HG03175 (cell line): ENCODE data around the gene NUP210.
"Not testable (repeated sequence)": the region's sequence is repeated elsewhere in the genome, so short reads cannot be mapped to it uniquely, and the experiment has no call there.

Source experiments
- ATAC-seq: cut with Tn5 transposase; IDR thresholded peaks from one replicate; pipeline ENCODE4 v1.9.1; 2021; ENCODE audit warnings: mild to moderate bottlenecking, moderate library complexity; ENCODE audit not compliant: unreplicated experiment

NUP210 gene

DNA sequence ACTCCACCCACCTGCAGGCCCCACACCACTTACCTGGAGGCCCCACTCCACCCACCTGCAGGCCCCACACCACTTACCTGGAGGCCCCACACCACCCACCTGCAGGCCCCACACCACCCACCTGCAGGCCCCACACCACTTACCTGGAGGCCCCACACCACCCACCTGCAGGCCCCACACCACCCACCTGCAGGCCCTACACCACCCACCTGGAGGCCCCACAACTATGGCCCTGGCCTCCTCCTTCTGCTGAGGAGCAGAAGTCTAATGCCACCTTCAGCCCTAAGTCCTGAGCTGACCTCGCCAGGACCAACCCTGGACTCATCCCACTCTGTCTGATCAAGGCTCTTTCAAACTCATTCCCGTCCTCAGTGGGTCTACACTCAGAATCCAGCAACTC, 42.4 kb downstream of the NUP210 start:
- not testable (repeated sequence) for ATAC-seq

DNA sequence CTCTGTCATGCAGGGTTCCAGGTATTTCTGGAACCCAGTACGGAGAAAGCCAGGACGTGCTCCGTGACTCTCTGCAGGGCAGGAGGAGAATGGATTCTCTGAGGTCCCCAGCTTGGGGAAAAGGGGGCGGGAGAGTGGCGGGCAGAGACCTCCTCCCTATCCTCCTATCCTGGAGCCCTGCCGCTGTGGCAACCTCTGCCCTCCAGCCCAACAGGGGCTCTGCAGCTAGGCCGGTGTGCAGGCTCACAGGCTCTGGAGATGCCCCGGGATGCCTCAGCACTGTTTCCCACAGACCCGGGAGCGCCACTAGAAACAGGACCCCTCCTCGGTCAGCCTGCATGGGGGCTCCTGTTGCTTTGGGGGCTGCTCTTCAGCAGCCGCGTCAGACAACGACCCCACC, 43.1 kb downstream of the NUP210 start:
- ATAC-seq = no peak

DNA sequence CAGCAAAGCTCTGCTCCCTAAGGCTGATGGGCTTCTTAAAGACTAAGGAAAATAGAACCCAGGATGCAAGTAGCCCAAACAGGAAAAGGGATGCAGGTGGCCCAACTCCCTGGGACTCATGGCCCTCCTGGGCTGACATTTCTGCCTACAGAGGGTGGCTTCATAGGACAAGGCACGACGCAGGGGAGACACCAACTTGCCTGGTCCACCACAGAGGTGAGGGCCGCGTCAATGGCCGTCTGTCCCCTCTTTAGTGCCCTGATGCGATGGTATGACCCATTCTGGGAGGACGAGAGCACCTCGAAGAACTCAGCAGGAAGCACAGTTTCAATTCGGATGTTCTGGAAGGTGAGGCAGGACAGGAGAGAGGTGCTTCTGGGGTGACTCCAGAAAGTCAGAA, 44.0 kb downstream of the NUP210 start:
- ATAC-seq = no peak

DNA sequence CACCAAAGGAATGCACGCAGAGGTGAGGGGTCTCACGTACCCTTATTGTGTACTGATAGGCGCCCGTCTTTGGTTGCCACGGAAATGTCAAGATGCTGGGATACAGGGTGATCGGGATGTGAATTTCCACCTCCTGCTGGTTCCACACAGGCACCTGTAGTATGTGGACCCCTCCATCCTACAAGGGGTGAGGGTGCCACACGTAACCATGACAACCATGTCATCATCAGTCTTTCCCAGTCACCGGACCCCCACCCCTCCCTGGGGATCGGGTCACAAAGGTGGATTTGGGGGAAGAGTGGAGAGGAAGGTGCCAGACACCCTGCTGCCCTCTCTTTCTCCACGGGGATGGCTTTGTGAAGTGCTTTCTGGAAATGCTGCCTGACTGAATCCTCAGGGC, 44.7 kb downstream of the NUP210 start:
- no peak for ATAC-seq

DNA sequence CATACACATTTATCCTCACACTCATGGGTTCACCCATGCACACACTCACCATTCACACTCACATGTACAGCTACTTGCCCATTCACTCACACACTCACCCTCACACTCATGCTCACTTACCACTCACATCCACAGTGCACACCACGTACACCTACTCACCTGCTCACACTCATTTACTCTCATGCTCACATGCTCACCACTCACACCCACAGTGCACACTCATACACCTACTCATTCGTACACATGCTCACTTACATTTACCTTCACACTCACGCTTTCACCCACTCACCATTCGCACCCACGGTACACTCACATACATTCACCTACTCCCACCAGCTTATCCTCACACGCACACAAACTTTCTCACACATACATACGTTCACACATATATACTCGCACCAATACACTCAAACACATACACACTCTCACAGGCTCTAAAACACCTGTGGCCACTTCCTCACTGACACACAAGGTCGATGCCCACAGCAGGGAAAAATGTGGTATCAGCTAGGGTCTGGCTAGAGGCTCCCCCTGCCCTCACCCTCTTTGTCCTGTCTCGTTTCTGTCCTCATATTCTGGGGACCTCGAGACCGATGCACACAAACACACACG, 46.0 kb downstream of the NUP210 start:
- no peak for ATAC-seq

DNA sequence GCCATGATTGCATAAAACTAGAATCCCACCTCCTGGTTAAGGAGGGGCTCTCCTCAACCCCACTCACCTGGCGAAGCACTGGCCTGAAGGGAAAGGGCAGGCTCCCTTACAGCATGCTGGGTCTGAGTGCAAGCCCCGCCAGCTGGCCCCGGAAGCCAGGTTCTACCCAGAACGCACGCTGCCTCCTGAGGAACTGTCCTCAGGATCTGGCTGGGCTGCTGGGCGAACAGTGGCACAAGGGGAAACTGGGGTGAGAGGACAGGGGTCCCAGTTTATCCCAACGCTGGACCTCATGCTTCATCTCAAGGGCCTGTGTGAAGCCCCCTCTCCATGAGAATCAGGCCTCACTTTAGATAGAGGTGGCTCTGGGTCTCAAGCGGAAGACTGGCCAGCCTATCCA, 47.5 kb downstream of the NUP210 start:
- ATAC-seq = no peak

DNA sequence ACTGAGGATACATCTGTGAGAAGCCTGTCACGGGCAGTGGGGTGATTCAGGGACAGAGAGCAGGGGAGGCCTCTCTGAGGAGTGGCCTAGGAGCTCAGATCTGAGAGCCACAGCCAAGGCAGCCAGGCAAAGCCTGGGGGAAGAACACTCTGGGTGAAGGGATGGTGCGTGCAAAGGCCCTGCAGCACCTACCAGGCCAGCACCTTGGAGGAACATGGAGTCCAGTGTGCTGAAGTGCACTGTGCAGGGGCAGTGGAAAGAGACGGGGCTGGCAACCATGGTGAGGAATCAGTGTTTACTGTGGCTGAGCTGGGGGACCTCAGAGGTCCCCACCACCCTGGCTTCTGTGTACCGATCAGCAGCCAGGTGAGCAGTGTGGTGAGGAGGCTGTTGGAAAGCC, 48.0 kb downstream of the NUP210 start:
- no peak for ATAC-seq

DNA sequence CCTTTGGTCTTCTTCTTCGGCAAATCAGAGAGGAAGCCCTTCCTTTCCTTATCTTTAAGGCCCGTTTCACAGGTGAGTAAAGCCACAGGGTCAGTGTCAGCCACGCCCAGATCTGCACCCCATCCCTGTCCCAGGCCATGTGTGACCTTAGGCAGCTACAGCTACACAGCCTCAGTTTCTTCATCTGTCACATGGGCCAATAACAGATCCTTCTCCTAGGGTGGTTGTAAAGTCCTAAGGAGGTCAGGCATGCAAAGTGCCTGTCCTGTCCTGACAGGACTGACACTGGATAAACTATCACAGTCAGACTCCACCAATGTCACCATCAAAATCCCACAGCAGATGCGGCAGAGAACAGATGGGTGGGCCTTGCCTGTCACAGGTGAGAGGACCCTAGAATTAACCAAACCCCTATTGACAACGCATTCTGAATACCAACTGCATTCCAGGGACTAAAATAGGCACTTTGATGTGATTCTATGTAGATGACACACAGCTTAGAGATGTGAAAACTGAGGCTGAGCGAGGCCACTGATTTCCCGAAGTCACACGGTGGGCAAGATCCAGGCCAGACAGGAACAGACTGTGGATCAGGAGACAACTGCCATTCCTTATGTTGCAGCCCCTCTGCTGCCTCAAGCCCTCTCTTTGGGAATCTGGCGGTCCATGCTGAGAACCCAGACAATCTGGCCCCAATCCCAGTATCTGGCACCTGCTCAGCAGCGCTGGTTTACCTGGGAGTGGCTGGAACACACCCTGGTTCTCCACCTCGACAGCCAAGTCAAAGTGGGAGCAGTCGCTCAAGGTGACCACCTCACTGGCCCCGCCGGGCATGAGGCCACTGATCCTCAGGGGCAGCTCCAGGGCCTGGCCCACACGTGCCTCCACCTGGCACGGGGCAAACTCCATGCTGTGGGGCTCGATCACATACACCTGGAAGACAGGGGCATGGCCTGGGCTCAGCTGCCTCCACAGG, 48.7 kb downstream of the NUP210 start:
- ATAC-seq = no peak

DNA sequence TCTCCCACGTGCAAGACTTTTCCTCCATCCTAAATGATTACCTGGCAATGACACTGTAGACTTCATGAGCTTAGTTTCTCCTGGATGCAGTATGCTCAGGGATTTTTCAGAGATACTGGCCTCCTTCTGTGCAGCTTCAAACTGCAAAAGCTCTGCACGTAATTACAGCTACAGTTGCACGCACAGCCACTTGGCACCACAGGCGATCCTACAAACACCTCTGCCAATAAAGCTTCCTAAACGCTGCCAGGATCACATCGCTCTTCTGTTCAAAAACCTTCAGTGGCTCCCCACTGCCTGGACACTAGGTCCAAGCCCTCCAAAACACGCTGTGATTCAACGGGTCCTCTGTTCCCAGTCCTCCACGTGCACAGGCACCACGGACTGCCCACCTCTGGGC, 49.5 kb downstream of the NUP210 start:
- no peak for ATAC-seq

DNA sequence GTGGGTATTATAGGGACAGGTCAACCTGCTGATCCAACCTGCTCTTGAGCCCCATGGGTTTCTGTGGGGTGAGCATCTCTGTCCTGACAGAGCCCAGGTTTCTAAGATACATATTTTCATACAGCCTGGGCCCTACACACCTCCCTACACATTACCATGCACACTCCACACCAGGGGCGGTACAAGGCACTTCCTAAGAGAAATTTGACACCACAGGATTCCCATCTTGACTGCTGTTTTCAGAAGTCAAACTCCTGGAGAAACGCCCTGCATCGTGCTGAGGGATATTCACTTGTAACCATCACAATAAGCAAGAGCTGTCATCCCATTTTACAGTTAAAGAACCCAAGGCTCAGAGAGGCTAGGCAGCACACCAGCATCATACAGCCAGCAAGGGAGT, 50.1 kb downstream of the NUP210 start:
- ATAC-seq = no peak

DNA sequence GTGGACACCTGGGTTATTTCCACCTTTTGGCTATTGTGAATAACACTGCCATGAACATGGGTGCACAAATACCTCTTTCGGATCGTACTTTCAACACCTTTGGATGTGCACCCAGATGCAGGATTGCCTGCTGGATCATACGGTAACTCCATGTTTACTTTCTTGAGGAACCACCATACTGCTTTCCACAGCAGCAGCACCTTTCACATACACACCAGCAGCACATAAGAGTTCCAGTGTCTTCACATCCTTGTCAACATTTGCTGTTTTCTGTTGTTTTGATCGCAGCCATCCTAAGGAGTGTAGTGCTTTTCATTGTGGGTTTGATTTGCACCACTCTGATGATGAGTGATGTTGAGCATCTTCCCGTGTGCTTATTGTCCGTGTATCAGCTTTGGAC, 51.3 kb downstream of the NUP210 start:
- ATAC-seq = no peak

DNA sequence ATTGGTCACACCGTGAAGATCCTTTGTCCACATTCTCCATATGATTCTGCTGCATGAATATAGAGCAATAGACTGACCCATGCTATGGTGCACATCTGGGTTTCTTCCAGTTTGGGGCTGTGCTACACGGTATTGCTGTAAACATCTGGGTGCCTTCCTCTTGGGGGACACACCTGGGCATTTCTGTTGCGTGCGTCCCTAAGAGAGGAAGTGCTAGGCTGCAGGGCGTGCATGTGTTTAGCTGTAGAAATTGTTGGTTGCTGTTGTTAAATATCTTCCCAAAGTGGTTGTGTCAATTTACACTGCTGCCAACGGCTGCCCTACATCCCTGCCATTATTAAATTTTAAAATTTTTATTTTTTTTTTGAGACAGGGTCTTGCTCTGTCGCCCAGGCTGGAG, 52.4 kb downstream of the NUP210 start:
- ATAC-seq = no peak

DNA sequence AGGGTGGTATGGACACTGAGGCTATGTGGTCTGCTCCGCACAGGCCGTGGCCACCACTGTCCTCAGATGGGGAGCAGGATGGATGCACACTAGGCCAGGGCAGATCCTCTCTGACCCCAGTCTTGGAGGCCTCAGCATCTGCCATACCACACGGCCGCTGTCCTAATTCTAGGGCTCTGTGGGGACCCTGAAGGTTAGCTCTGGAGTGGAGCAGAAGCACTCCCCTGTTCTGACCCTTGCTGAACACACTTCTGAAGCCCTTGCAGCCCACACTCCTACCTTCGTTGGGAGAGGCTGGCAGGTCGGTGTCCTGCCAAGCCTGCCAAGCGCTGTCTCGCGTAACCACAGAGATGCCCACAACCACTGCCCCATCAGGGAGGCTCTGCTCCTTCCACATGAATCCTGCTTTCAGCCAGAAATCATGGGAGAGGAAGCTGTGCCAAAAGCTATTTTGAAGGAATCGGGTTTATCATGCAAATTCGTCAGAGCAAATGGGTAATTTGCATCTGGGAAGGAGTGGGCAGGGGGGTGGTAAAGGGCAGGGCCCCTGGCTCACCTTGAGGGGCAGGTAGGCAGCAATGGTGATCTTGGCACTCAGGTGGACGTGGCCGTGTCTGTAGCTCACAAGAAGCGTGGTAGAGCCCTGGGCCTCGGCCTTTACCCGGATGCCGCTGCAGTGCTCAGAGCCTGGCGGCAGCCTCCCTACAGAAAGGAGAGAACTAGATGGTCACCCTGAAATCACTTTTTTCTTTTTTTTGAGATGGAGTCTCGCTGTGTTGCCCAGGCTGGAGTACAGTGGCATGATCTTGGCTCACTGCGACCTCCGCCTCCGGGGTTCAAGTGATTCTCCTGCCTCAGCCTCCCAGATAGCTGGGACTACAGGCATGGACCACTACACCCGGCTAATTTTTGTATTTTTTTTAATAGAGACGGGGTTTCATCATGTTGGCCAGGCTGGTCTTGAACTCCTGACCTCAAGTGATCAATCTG, 54.4 kb downstream of the NUP210 start:
- no peak for ATAC-seq

DNA sequence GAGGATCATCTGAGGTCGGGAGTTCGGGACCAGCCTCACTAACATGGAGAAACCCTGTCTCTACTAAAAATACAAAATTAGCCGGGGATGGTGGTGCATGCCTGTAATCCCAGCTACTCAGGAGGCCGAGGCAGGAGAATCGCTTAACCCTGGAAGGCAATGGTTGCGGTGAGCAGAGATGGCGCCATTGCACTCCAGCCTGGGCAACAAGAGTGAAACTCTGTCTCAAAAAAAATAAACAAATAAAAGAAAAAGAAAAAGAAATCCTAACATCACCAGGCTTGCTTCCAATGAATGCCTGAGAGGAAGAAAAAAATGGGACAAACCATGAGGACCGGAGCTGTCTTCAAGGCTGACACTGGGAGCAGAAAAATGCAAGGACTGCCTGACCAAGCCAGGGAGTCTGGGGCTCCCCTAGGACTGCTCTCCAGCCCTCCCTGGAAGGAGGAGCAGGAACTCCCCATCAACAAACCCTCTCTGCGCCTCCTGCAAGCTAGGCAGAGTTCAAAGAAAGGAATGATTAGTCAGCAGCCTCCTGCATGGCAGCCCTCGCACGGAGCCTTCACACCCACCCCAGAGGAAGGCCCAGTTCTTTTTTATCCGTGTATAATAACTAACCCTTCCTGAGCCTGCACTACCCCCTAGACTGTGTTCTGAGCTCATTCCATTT, 55.4 kb downstream of the NUP210 start:
- no peak for ATAC-seq

DNA sequence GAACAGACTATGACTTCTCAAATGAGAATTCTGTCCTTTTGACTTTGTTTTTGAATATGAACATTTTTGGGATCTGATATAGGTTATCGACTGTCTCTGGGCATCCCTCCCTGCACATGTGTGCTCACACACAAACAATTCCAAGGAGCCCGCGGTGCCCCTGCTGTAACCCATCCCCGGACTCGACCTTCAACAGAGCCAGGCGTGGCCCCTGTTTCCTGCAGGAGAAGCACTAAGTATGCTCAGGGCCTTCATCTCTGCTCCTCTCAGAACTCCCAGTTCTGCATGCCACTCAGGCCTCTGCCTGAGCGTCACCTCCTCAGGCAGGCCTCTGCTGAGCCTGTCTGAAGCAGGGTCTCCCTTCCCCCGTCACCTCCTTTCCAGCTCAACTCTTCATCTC, 57.6 kb downstream of the NUP210 start:
- ATAC-seq = no peak

DNA sequence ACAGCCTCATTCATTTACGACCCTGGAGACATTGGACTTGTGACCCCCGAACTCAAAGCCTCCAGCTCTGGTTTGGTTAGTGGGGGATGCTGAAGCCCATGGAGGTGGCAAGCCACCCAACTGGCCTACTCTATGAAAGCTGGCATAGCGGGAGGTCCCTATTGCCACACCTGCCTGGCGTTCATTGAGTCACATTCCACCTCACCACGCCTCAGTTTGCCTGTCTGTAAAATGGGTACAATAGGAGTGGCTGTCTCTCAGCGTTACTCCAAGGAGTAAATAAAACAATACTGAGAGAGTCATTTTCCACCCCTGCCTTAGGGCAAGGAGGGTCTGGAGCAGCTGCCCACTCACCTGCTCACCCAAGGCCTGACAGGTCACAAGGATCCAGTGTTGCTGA, 60.2 kb downstream of the NUP210 start:
- no peak for ATAC-seq

DNA sequence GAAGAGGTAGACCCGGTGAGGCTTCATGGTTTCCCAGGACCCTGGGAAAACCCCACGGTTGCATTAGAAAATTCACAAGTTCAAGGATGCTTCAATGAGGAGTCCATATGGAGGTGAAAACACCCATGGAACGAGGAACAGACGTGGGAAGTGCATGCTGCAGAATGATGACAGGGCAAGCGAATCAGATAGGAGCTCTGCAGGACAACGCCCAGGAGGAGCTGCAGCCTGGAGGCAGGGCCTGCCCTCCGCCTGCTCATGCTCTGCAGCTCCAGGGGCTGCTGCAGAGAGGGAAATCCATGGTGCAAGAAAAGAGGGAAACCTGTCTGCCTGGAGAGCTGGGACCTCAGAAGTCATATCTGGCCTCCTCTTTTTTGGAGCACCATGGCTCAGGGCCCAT, 61.5 kb downstream of the NUP210 start:
- ATAC-seq = no peak

DNA sequence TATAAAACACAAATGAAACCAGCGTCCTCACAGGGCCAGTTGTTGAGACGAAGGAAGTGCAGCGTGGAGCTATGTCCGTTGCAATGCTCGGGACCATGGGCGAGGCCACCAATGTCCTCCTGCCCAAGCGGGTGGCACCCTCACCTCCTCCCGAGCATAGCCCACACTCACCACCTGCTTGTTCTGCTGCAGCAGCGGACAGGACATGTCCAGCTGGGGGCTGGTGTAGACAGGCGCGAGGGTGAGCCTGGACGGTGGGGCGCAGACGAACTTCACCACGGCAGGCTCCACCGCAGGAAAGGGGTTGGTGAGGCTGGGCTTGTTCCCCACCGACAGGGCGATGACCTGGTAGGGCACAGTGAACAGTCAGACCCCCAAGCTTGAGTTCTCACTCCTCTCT, 62.1 kb downstream of the NUP210 start:
- no peak for ATAC-seq

DNA sequence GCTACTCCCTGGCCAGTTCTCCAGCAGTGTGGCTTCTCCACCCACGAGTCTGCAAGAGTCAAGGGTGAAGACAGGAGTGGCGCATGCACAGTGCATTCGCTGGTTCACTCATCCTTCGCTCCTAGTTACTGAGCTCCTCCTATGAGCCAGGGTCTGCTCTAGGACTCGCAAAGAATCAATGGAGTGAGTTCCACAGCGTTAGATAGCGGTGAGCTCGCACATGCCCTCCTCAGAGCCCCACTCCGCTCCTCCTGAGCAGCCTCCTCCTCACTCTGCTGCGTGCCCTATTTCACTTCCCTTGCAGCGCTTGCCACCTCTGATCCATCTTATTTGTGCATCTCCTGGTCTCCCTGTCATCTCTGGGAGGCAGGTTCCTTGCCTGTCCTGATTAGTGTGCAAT, 63.0 kb downstream of the NUP210 start:
- ATAC-seq = no peak

DNA sequence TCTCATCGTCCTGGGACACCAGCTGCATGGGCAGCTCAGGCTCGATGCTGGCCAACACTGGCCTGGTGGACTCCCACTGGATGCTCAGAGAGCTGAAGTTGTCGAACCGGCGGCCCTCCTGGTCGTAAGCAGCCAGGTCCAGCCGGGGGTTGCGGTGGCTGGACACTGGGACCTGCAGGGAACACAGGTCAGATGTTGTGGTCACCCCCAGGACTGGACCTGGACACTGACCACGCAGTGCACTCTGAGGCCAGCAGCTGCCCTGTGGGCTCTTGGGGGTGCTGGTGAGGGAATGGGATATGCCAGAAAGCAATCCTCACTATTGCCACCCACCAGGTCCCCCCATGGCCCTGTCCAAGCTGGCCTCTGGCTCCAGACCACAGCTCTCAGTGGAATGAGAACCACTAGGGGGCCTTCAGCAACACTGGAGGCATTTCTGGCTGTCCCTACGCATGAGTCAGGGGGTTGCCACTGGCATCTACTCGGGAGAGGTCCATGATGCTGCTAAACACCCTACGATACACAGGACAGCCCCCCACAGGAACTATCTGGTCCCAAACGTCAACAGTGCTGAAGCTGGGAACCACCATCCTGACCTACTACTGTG, 66.1 kb downstream of the NUP210 start:
- no peak for ATAC-seq
